SU-DHL-6 (cell line): Measurements from ENCODE around the gene AGTR1.

ENCODE experiments used
- H2AFZ ChIP-seq: fragments of 200-600 bp; sonication (generic); 2 replicates; pipeline ENCODE4 v1.6.1; 2014; ENCODE audit warnings: low read depth, mild to moderate bottlenecking, moderate library complexity, mixed read lengths, antibody characterized with exemption, low read length; ENCODE audit not compliant: severe bottlenecking
- H3F3A ChIP-seq: fragments of 200-600 bp; shearing (Covaris generic); 2 replicates; pipeline ENCODE4 v1.6.0; 2016; ENCODE audit warnings: antibody characterized with exemption, mild to moderate bottlenecking; ENCODE audit not compliant: insufficient read depth
- H3K27ac ChIP-seq: fragments of 200-600 bp; sonication (generic); 2 replicates; pipeline ENCODE4 v1.5.1; 2016; ENCODE audit warnings: low read depth, mild to moderate bottlenecking, low read length, moderate library complexity, mixed read lengths
- H3K27me3 ChIP-seq: fragments of 200-600 bp; sonication (generic), shearing (Covaris generic); 2 replicates; pipeline ENCODE4 v1.6.0; 2014; ENCODE audit warnings: mild to moderate bottlenecking, low read length
- H3K36me3 ChIP-seq: fragments of 200-600 bp; sonication (generic); 2 replicates; pipeline ENCODE4 v1.6.1; 2014; ENCODE audit warnings: mild to moderate bottlenecking, low read length, mixed read lengths
- H3K4me2 ChIP-seq: fragments of 300-600, 200-600 bp; shearing (Covaris generic), sonication (generic); 2 replicates; pipeline ENCODE4 v1.6.0; 2014; ENCODE audit warnings: low read length, low read depth, mild to moderate bottlenecking; ENCODE audit not compliant: poor library complexity, severe bottlenecking
- H3K4me3 ChIP-seq: fragments of 200-600 bp; sonication (generic); 2 replicates; pipeline ENCODE4 v1.5.1; 2014; ENCODE audit warnings: antibody characterized with exemption, low read length, mild to moderate bottlenecking, mixed read lengths; ENCODE audit not compliant: insufficient read depth, poor library complexity, severe bottlenecking
- H3K79me2 ChIP-seq: fragments of 200-600 bp; sonication (generic); 2 replicates; pipeline ENCODE4 v1.6.1; 2014; ENCODE audit warnings: mild to moderate bottlenecking, low read length, moderate library complexity; ENCODE audit not compliant: insufficient read depth
- H3K9ac ChIP-seq: fragments of 200-600 bp; sonication (generic); 2 replicates; pipeline ENCODE4 v1.7.0; 2014; ENCODE audit warnings: mild to moderate bottlenecking, low read length
- H3K9me2 ChIP-seq: fragments of 200-600 bp; sonication (generic); replicated peaks from 2 replicates; pipeline ENCODE4 v1.6.1; 2014; ENCODE audit warnings: low read length; ENCODE audit not compliant: insufficient read depth
- H3K9me3 ChIP-seq: fragments of 200-600 bp; sonication (generic); 2 replicates; pipeline ENCODE4 v1.6.1; 2014; ENCODE audit warnings: low read length, mixed read lengths; ENCODE audit not compliant: insufficient read depth
- H4K20me1 ChIP-seq: fragments of 200-600 bp; sonication (generic); 2 replicates; pipeline ENCODE4 v1.6.1; 2014; ENCODE audit warnings: low read depth, mild to moderate bottlenecking, antibody characterized with exemption, low read length, moderate library complexity, mixed read lengths
- EZH2phosphoT487 ChIP-seq: fragments of 200-600 bp; sonication (generic), shearing (Covaris generic); conservative IDR thresholded peaks from 2 replicates; pipeline ENCODE4 v1.6.1; 2018; ENCODE audit warnings: mild to moderate bottlenecking, antibody characterized with exemption, low read length, moderate library complexity, mixed read lengths
- TF ChIP-seq, protein P1 (sequence below): fragments of 200-600 bp; sonication (generic); IDR thresholded peaks from one replicate; pipeline ENCODE4 v1.5.1; 2017; ENCODE audit warnings: antibody characterized with exemption, mild to moderate bottlenecking, low read length, moderate library complexity; ENCODE audit not compliant: insufficient read depth, poor library complexity, severe bottlenecking

Gene AGTR1

DNA sequence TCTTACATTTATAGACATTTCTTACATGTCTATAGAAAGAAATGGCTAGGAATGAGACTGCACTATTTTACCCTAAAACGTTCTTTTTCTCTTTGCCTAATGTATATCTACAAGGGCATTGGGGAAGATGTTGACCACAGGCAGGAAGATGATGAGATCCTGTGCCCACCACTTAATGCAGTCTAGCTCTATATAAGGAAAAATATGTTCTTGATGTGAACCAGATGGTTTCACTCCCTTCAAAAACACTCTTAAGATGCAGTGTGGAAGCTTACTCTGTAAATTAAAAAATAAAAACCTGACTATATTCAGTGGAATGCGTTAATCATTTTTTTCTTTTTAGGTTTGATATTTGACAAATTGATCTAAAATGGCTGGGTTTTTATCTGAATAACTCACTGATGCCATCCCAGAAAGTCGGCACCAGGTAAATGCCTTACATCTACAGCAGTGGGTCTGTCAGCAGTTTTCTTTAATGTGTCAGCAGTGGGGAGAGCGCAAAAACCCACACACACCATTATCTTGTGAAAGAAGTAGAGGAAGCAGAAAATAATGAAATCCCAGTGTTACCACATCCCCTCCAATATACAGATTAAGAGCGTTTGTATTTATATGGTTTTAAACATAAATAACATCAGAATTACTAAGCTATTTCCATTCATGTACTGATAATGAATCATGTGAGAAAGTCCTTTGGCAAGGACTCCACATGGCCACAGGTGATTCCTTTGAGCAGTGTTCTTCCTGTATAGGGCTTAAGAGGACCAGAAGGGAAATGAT is 10.1 kb downstream of the AGTR1 start:
- no peak overlapping the region for H3K4me2 ChIP-seq
- H3K4me3 ChIP-seq: no peak overlapping the region
- TF ChIP-seq EZH2phosphoT487: no peak
- TF ChIP-seq, protein P1, sequence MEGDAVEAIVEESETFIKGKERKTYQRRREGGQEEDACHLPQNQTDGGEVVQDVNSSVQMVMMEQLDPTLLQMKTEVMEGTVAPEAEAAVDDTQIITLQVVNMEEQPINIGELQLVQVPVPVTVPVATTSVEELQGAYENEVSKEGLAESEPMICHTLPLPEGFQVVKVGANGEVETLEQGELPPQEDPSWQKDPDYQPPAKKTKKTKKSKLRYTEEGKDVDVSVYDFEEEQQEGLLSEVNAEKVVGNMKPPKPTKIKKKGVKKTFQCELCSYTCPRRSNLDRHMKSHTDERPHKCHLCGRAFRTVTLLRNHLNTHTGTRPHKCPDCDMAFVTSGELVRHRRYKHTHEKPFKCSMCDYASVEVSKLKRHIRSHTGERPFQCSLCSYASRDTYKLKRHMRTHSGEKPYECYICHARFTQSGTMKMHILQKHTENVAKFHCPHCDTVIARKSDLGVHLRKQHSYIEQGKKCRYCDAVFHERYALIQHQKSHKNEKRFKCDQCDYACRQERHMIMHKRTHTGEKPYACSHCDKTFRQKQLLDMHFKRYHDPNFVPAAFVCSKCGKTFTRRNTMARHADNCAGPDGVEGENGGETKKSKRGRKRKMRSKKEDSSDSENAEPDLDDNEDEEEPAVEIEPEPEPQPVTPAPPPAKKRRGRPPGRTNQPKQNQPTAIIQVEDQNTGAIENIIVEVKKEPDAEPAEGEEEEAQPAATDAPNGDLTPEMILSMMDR: no peak
- no peaks in the 10 kb centered on the region for H3K36me3 ChIP-seq
- H3F3A ChIP-seq: no peaks in the 10 kb centered on the region
- no peak overlapping the region for H3K9ac ChIP-seq
- H3K27ac ChIP-seq: no peak overlapping the region
- no peaks in the 10 kb centered on the region for H3K79me2 ChIP-seq
- no peak overlapping the region for H2AFZ ChIP-seq
- no peaks in the 10 kb centered on the region for H4K20me1 ChIP-seq
- H3K9me2 ChIP-seq: no peaks in the 10 kb centered on the region
- no peaks in the 10 kb centered on the region; the same call in 1 of the 2 replicates for H3K27me3 ChIP-seq
- H3K9me3 ChIP-seq: no peaks in the 10 kb centered on the region

DNA sequence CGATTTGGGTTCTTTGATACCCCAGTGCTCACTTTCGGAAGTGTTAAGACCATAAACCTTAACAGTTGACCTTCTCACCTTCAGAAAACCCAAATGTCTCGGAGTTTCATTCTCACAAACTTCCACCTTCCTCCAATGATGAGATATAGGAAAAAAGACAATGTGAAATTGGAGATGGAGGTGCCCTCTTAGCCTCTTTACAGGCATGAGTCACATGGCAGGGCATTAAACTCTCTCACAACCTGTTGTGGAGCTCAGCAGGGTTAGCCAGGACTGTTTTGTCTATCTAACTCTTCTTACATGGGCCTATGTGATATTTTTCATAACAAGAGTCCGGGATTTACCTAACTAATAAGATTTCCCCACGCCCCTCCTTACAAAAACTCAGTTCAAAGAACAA is 10.7 kb downstream of the AGTR1 start:
- H4K20me1 ChIP-seq: no peaks in the 10 kb centered on the region
- no peaks in the 10 kb centered on the region for H3K9me3 ChIP-seq
- H3K4me2 ChIP-seq: no peak overlapping the region
- H3K9ac ChIP-seq: no peak overlapping the region
- H3K36me3 ChIP-seq: no peaks in the 10 kb centered on the region
- no peak overlapping the region for H3K4me3 ChIP-seq
- H3K27ac ChIP-seq: no peak overlapping the region
- H3K9me2 ChIP-seq: no peaks in the 10 kb centered on the region
- no peaks in the 10 kb centered on the region for H3F3A ChIP-seq
- no peaks in the 10 kb centered on the region; the same call in 1 of the 2 replicates for H3K27me3 ChIP-seq
- TF ChIP-seq, protein P1: no peak
- no peak for TF ChIP-seq EZH2phosphoT487
- no peak overlapping the region for H2AFZ ChIP-seq
- no peaks in the 10 kb centered on the region for H3K79me2 ChIP-seq

DNA sequence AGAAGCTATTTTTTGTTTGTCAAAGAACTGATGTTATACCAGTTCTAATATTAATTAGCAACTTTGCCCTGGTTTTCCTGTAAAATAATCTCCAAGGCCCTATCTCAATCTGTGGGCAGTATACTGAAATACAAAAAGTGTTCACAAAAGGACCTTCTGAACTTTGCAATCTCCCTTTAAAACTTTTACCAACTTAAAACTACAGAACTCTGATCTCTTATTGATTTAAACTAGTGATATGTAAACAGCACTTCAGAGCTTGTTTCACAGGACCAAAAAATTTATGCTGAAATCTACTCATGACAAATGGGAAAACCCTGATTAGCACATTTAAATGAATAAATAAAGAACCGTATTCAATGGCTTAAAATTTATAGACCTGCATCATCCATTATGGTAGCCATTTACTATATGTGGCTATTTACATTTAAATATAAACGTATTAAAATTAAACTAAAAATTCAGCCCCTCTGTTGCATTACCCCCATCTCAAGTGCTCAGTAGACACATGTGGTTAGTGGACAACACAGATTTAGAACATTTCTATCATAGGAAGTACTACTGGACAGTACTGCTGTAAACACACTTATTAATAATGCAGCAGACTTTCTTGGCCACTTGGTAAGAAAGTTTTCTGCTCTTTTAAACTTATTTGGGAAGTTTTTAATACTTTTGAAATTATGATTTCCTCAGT is 12.0 kb downstream of the AGTR1 start:
- Histone ChIP-seq H3K27me3 (no peaks in the 10 kb centered on the region; the same call in 1 of the 2 replicates), H3K27ac (no peak overlapping the region), H3F3A (no peaks in the 10 kb centered on the region)

More for the DNA sequence above, 12.0 kb downstream of the AGTR1 start:
- no peak overlapping the region for H3K4me3 ChIP-seq
- TF ChIP-seq EZH2phosphoT487: no peak
- TF ChIP-seq, protein P1: no peak
- no peaks in the 10 kb centered on the region for H3K9me3 ChIP-seq
- H2AFZ ChIP-seq: no peak overlapping the region
- H3K9me2 ChIP-seq: no peaks in the 10 kb centered on the region
- no peaks in the 10 kb centered on the region for H3K79me2 ChIP-seq
- no peaks in the 10 kb centered on the region for H3K36me3 ChIP-seq
- no peak overlapping the region for H3K4me2 ChIP-seq
- no peaks in the 10 kb centered on the region for H4K20me1 ChIP-seq
- no peak overlapping the region for H3K9ac ChIP-seq
